GM12872 (cell line): ENCODE data around the gene TMEM217.
A peak's percentile ranks its signal among the peaks of the same experiment; 100 is the strongest.

Experiments used
- CTCF ChIP-seq: IDR thresholded peaks from 3 replicates; pipeline ENCODE4 v1.5.1; 2011; ENCODE audit warnings: low read depth, mild to moderate bottlenecking, low read length, moderate library complexity; ENCODE audit not compliant: insufficient read depth

The TMEM217 gene

GRCh38 chr6:37208793-37209192 lies 49.2 kb downstream of the TMEM217 start:
- TF ChIP-seq CTCF, result no peak

GRCh38 chr6:37207903-37208456 lies 50.0 kb downstream of the TMEM217 start:
- peak; percentile 94 for TF ChIP-seq CTCF

- no peak for TF ChIP-seq CTCF
These were observed 51.3 kb downstream of the TMEM217 start for GRCh38 chr6:37206622-37207021.

GRCh38 chr6:37205997-37206340 lies 52.0 kb downstream of the TMEM217 start:
- no peak for TF ChIP-seq CTCF

GRCh38 chr6:37205175-37205996 lies 52.6 kb downstream of the TMEM217 start:
- no peak for TF ChIP-seq CTCF

GRCh38 chr6:37204014-37204751 lies 53.8 kb downstream of the TMEM217 start:
- no peak for TF ChIP-seq CTCF

GRCh38 chr6:37202788-37203491 lies 55.0 kb downstream of the TMEM217 start:
- TF ChIP-seq CTCF, result no peak
